ENCODE data around the gene GBX1.

GBX1 gene

GRCh38 chr7:151172273-151173141 is 5.0 kb upstream of the GBX1 start:
- peak; percentile 82 for DNase-seq

- DNase-seq, result no peak
Measured at GRCh38 chr7:151168787-151169162, 1.3 kb upstream of the GBX1 start.

GRCh38 chr7:151168003-151168786 is 701 bp upstream of the GBX1 start:
- peak; percentile 67 for DNase-seq

DNA sequence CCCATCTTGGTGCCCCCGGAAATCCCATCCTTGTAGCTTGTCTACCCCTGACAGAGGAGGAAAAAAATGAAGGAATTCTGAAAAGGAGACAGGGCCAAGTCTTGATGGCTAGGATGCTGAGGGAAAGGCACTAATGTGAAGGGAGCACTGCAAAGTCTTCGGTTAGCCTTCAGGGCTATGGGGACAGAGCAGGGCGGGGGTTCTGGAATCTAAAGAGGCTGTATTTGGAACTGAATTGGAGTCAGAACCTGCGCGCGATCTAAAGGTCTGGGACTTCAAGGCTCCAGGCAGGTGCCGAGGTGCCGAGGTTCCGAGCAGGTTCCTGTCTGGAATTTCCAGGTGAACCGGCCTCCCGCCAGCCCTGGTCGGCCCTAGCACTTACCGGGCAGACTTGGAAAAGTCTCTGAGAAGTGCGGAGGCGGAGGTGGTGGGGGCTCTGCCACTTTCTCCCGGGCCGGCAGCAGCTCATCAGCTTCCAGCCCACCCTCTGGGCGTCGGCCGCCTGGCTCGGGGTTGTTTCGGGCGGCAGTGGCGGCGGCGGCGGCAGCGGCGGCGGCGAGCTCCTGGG is 781 bp downstream of the GBX1 start:
- DNase-seq, result no peak

DNA sequence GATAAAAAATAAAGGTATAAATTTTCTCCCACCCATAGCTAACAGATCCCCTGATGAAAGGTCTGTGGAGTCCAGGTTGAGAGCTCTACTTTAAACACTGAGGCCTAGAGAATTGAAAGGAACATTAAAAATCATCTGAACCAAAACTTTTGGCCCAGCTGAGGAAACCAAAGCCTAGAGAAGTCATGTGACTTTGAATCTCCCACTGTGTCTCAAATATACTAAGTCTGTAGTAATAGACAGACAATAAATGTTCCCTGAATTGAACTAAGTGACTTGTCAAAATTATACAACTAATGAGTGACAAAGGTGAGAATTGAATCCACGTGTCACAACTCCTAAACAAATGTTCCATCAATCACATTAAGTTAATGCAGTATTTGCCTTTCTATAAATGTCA is 5.7 kb downstream of the GBX1 start:
- DNase-seq, result no peak

GRCh38 chr7:151157645-151158329 is 9.7 kb downstream of the GBX1 start:
- no peak for DNase-seq

- DNase-seq, result no peak
Measured at GRCh38 chr7:151152643-151153513, 14.6 kb downstream of the GBX1 start.

DNA sequence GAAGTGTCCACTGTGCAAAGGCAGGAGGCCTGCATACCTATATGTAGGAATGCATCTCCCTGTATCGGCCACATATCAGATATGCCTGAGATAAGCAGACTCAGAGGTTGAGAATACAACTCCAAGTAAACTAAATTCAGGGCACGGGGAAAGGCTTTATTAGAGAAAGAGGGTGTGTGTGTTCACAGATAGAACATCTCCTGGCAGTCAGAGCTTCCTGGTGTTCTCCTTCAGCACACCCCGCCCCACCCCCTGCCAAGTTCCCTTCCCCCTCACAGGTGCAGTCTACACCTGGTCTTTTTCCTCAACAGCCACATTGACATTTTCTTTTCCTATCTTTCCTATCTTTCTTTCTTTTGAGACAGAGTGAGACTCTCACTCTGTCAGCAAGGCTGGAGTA is 17.1 kb downstream of the GBX1 start:
- DNase-seq, result no peak

GRCh38 chr7:151148319-151149259 is 18.9 kb downstream of the GBX1 start:
- DNase-seq, result no peak

- no peak for DNase-seq
Measured at GRCh38 chr7:151146761-151147160, 20.7 kb downstream of the GBX1 start.

- DNase-seq, result no peak
Measured at GRCh38 chr7:151144387-151144786, 23.1 kb downstream of the GBX1 start.

GRCh38 chr7:151143261-151144015 is 24.1 kb downstream of the GBX1 start:
- no peak for DNase-seq

DNA sequence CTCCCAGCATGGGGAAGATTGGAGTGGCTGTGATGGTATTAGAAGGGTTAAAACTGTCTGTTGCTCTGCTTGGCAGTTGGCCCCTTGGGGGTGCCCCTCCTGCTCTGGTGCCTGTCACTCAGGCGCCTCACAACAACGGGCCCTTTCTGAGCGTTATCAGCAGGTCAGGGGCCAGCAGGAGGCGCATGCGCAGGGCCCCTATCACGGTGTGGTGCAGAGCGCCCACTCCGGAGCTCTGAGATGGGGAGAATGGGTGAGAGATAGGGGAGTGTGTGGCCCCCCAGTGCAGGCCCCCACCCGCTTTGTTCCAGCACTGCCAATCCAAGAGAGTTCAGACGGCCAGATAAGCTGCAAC is 24.8 kb downstream of the GBX1 start:
- DNase-seq, result no peak

DNA sequence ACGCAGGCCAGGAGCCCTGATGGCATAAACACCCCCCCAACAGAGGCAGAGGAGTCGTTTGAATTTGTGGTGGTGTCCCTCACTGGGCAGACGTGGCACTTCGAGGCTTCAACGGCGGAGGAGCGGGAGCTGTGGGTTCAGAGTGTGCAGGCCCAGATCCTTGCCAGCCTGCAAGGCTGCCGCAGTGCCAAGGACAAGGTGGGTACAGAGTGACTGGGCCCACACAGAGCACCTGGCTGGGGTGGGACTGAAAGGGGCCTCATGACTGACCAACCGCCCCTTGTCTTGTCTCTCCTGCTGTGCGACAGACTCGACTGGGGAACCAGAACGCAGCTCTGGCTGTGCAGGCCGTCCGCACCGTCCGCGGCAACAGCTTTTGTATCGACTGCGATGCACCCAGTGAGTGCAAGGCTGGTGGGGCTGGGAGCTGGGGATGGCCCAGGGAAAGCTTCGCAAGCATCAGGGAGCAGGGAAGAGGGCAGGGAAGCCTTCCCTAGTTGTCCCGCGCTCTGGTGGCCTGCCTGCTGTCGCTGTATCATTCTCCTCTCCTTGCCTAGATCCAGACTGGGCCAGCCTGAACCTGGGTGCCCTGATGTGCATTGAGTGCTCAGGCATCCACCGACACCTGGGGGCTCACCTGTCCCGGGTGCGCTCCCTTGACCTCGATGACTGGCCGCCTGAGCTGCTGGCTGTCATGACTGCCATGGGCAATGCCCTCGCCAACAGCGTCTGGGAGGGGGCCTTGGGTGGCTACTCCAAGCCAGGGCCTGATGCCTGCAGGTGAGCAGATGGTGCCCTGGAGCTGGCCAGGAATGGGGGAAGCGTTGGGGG is 25.4 kb downstream of the GBX1 start:
- no peak for DNase-seq

GRCh38 chr7:151141311-151141854 is 26.1 kb downstream of the GBX1 start:
- DNase-seq, result no peak

- no peak for DNase-seq
Measured at GRCh38 chr7:151140826-151141225, 26.7 kb downstream of the GBX1 start.

DNA sequence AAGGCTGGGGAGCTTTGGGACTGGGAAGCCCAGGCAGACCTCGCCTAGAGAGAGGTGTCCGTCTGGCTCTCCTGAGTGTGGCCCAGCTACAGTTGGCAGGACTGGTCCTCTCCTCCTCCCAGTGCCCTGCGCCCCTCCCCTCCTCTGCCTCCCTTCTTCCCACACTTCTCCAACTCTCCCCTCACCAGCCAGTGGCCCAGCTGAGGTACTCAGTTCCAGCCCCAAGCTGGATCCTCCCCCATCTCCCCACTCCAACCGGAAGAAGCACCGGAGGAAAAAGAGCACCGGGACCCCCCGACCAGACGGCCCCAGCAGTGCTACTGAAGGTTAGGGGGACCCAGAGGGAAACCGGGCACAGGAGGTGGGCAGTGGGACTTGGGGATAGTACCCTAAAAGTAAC is 27.7 kb downstream of the GBX1 start:
- DNase-seq, result no peak

GRCh38 chr7:151139071-151139790 is 28.3 kb downstream of the GBX1 start:
- no peak for DNase-seq

Data from CD4-positive, alpha-beta T cell treated with Interleukin-6 for 4 hours (primary cell).